Stimulated activated CD4-positive, alpha-beta T cell treated with anti-CD3 and anti-CD28 coated beads, Interleukin-12 subunit alpha, Interleukin-12 subunit beta, amount 100 ng/mL, for 24 hours (primary cell): ENCODE measurements around the gene COMT.
A peak's percentile ranks its signal among the peaks of the same experiment; 100 is the strongest.
"Not testable (repeated sequence)": the region's sequence is repeated elsewhere in the genome, so short reads cannot be mapped to it uniquely, and the experiment has no call there.

Experiments
- DNase-seq, 2 experiments: peaks; one replicate each; pipeline ENCODE4 v3.0.0-alpha.2; 2020; ENCODE audit warnings: low read depth in 2 of 2

The COMT gene

DNA sequence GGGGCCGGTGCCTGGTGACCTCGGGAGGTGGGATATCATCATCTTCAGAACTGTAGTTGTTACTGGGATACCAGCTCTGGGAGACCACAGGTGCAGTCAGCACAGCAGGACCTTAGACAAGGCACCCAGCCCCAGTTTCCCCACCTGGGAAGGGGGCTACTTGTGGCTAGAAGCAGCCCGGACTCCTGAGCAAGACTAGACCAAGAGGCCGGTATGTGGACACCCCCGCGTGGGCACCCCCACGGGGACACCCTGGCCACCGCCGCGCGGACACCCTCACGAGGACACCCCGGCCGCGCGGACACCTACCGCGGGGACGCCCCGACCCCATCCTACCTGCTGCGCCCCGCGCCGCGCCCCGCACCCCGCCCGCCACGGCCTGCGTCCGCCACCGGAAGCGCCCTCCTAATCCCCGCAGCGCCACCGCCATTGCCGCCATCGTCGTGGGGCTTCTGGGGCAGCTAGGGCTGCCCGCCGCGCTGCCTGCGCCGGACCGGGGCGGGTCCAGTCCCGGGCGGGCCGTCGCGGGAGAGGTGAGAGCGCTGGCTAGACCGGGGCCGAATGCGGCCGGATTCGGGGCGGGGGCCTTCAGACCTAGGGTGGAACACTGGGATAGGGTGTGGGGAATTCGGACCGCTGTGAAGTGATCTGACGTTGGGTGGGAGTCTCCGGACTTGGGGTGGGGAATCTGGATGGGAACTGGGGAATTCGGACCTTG, at the start of gene COMT, which contains the start of gene TXNRD2:
COMT (plus strand) TSS at position 408 of the 718 bp plus-strand sequence. CDS start 20,755 bp downstream, outside the sequence.
TXNRD2 (minus strand) TSS at position 454 of the 718 bp plus-strand sequence; CDS start at position 439, 15 bp downstream.
- peak; percentile 50 to 59 for DNase-seq

DNA sequence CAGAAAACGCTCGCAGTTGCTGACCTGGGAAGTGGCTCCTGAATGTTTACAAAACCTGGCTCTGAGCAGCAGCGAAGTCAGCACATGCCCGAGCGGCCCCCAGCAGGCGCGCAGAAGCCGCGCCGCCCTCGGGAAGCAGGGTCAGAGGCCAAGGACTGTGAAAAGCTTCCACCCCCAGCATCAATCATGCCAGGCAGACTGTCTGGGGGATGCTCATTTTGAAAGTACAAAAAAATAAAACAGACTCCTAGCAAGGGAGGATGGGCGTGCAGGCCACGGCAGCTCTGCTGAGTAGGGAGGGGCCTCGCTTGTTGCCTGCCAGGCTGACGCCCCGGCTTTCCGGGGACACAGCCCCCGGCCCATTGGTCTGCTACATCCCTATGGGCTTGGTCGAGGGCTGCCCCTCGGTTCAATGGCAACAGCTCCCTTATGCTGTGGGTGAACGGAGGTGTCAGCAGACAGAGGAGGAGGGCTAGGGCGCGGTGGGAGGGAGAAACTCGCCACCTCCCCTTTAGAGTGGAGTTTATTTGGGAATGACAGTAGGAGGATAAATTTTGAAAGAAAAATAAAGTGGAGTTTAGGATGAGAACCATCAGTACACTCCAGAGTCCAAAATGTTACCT, 49.2 kb upstream of the COMT start:
- peak; percentile 47 to 52 for DNase-seq

DNA sequence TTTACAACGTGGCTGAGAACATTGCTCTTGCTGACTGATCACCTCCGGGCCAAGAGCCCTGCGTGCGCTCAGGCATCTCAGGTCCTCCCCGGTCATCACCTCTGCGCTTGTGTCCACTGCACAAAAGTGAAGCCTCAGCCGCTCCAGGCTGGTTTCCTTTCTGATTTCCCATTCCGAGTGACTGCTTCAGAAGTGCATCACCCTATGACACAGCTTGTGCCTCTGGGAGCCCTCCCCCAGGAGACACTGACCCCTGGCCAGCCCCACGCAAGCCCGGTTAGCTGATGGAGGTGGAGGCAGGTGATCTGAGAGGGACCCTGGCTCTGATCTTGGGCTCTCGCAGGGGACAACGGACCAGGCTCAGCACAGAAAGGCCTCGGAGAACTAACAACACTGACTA, 48.6 kb upstream of the COMT start:
- DNase-seq, result no peak

DNA sequence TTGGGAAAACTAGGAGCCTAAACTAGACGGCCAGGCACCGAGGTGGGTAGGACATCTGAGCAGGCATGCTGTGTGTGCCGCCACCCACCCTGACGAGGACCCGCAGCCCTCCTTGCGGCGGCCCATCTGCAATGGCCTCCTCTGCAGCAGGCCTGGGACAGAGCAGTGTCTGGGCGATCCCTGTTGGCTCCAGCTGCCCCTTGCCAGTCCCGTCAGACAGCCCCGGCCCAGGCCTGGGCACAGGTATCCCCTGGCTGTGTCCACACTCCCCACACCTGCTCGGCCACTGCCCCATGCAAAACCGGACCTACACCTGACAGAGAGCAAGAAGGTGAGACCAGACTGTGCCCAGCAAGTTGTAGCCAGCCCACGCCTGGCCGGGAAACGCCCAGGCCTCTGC, 48.2 kb upstream of the COMT start:
- DNase-seq, result no peak

DNA sequence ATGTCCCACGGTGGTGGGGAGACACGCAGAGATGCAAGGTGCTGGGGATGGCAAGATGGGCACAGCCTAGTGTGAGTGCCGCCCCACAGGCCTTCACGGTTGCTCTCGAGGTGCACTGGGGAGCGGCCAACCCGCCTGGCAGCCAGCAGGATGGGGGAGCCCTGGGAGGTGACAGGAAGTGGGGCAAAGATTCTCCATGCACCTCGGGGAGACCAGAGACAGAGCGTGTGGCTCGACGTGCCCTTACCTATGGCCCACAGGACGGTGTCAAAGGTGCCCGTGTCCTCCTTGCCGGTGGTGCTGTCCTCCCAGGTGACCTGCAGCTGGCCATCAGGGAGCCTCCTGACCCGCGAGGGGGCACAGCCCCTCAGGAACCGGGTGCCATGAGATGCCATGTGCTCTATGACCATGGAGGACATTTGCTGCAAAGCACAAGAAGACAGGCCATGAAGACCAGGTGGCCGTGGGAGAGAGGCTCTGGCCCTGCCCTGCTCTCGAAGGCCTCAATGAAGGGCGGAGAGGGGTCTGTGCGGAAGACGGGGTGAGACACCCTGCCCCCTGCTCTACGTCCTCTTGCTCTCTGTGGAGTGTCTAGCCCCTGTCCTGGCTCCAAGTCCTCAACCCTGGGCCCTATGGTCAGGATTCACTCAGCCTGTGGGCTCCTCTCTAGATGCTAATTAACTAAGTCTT, 46.3 kb upstream of the COMT start:
- no peak for DNase-seq

DNA sequence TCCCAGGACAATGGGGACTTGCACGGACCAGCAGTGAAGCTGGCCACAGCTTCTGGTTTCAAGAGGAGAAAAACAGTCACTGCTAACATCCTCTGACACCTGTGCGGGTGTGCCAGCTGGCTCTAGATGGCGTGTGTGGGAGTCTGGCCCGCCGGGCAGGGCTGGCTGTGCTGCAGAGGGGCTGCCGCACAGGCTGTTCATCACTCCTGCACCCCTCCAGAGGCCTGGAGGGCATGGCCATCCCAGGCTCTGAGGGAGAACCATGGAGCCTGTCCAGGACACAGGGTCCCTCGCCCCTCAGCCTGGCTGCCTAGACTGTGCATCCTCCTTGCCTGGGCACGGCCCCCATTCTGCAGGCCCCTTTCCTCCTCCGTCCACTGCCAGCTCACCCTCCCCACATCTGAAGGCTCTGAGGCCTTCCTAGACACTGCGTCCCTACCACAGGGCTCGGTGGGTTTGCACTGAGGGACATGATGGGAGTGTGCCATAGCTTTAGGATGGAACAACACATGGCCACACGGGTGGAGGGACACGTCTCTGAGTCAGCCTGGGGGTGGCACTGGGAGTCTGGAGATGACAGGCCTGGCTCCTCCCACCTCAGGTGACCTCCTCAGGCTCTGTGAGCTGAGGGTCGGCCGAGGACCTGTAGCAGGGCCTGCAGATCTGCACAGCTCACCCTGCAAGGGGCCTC, 44.8 kb upstream of the COMT start:
- no peak for DNase-seq

DNA sequence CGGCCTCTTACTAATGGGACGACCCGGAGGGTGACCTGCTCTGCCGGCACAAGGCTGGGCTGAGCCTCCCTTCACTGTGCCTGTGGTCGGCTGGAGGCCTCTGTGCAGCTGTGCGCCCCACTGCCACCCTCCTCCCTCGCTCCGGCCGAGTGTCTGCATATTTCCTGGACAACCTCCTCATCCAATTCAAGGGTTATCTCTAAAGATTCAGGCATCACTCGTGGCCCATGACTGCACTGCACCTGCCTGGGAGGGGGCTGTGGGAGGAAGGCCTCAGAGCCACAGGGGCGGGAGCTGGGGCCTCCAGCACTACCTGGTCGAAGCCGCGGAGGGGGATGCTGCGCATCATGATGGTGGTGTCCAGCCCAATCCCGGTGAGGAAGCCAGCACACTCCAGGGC, 43.8 kb upstream of the COMT start:
- no peak for DNase-seq

DNA sequence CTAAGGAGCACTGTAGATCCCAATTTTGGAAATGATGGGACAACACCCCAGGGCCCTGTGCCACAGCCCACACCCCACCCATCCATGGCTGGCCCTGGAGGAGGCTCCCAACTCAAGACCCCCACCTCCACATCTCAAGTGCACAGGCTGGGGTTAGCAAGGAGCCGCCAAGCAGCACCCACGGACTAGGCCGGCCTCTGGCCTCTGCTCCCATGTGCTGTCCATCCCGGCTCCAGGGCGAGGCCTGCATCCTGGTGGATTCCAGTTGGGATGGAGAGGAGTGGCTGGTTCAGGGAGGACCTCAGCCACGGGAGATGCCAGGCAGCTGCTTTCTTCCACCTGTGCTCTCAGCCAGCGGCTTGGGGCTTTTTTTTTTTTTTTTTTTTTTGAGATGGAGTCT, 43.4 kb upstream of the COMT start:
- no peak for DNase-seq

DNA sequence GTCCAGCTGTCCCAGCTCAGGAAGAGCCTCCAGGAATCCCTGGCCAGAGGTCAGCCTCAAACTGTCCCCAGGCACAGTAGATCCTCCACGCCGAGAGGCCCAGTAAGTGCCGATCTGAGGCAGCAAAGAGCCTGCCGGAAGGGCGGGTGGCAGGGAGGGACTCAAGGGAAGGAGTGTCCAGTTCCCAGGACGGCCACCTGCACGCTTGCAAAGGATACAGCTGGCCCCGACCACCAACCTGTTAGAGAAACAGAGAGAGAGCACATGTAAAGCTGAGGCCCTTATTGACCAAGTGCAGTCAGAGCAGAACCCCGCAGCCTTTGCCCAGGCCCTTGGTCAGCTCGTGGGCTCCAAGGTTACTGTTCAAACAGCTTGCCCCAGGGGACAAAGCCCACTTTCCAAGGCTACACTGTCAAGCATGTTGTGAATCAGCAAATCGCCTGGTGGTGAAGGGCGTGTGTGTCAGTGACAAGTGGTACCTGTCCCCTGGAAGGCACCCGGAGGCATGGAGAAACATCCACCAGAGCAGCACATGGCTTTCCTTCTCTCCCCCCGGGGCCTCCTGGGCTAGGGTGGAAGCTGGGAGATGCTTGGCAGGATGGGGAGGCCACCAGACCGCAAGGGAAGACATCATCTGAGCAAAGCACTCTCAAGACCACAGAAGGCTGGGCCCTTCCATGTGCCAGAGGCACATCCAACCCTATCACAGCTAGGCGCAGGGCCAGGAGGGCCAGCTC, 42.6 kb upstream of the COMT start:
- no peak for DNase-seq

DNA sequence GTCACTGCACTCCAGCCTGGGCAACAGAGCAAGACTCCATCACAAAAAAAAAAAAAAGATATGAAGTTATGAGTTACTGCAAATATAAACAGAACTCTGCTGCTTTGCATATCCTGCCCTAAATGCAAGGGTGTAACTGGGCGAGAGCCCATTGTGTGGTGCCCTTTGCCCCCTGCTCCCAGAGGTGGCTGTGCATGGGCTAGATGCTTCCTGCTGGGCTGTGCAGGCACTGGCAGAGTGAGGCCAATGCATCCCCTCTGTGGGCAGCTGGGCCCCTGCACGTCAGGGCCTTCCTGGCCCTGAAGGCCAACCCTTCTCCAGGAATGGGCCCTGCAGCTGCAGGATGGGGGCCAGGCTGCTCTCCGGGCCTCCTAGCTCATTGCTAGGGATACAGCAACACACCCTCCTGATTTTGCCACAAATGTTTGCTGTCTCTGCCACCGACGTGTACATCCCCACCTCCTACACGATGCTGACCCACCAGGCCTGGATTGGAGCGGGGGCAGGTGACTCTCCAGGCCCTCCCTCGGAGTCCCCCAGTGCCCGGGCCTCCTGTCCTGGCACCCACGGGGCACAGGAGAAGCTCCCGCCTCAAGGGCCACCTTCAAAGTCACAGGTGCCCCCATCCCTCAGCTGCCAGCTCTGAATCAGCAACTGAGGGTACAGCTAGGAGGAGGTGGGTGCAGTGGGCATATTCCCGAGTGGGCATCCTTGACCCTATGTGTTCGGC, 40.7 kb upstream of the COMT start:
- DNase-seq, result no peak

DNA sequence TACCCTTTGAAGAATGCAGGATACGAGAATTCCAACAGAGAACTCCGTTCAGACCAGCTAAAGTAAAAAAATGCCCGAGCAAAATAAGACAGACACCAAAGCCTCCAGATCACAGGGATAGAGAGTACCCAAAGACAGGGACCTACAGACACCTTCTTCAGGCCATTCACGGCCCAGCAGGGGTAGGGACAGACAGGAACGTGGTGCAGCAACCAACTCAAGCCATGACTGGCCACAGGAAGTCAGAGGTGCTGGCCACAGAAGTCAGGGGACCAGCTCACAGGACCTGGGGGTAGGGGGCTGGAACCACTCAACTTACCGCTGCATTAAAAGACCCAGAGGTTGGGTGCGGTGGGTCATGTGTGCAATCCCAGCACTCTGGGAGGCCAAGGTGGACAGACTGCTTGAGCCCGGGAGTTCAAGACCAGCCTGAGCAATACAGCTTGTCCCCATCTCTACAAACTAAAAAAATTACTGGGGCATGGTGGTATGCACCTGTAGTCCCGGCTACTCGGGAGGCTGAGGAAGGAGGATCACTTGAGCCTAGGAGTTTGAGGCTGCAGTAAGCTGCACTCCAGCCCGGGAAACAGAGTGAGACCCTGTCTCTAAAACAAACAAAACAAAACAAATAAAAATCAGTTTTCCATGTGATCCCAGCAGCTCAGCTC, 39.9 kb upstream of the COMT start:
- no peak for DNase-seq

DNA sequence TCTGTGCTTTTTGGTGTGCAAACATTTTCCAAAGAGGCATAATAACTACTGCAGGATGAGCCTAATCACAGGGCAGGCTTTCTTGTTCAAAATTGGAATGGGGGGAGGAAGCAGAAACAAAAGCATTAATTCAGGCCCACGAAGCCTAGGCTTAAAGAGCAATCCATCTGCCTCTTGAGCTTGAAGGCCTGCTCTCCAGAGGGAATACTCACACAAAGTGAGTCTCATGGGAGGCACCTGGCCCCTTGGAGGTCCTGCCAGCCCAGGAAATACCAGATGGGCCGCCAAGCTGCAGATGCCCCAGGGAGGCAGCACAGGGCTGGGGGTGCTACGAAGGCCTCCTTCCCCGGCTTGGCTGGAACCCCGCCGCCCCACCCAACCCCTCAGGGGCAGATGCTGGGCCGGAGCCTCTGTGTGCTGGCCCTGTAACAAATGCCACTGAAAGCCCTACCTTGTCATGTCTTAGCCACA, 39.3 kb upstream of the COMT start:
- no peak for DNase-seq

DNA sequence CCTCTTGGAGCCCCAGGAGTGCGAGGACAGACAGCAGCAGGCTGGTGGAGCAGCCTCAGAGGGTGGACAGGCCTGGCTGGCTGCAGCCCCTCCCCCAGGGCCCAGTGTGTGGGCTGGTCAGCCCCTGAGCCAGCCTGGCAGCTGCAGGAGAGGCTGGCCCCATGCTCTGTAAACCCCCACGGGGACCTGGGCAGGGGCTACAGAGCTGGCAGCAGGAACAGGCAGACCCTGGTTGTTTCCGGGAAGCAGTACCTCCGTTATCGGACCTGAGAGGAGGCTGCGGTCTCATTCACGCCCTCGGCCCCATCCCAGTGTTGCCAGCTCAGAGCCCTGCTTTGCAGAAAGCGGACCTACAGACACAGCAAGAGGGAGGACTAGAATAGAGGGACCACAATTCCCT, 38.5 kb upstream of the COMT start:
- no peak for DNase-seq

DNA sequence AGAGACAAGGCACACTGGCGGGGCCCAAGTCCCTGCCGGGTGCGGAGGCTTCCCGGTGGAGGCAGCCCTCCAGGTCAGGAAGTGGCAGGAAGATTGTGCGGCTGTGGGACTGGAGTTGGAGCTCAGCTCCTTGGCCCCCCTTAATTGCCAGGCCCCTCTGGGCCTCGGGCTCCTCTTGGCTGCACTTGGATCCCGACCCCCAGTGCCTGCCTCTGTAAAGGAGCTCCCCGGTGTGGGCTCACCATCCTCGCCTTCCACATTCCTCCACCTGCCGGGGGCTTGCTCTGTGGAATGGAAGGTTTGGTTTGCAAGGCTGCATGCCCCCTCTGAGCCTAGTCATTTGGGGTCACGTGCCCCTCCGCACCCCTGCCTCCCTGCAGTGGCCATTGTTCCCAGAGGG, 38.1 kb upstream of the COMT start:
- DNase-seq, result no peak

DNA sequence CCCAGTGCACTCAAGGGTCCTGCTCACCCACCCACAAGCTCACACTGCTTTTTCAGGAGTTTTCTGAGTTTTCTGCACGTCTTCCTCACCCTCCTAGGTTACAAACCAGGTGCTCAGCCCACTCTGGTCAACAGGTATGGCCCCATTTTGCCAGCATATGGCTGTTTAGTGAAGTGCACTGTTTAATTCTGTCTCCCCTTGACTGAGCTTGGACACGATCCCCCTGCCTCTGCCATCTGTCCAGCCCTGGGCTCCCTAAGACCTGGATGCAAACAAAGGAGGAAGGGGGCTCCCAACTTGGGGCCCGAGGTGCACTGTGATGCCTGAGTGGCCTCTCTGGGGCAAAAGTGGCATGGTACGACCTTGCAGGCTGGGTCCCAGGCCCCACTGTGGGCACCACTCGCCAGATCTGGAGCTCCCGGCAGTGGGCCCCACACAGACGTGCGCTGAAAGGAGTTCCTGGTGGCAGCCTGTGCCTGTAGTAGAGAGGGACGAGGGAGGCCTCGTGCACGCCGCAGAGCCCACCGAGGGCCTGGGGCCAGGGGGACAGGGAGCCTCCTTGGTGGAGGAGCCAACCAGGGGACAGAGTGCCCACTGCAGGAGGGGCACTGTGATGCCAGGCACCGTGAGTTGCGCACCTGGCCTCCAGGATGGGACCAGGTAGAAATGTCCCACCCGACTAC, 37.3 kb upstream of the COMT start:
- no peak for DNase-seq

DNA sequence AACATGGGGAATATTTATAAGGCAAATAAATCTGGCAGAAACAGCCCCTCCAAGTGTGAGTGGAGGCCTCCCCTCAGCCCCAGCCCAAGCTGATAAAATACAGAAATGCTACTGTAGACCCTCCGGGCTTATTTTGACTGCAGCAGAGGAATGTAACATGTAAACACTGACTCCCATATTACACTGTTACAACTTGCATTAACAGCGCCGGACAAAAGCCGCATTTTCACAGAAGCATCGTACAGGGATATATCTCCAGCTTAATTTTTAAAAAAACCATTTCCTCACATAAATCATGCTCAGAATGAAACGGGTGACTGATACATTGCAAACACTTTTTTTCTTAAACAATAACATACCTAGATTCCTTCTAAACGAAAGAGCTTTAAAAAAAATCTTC, 36.6 kb upstream of the COMT start:
- no peak for DNase-seq

DNA sequence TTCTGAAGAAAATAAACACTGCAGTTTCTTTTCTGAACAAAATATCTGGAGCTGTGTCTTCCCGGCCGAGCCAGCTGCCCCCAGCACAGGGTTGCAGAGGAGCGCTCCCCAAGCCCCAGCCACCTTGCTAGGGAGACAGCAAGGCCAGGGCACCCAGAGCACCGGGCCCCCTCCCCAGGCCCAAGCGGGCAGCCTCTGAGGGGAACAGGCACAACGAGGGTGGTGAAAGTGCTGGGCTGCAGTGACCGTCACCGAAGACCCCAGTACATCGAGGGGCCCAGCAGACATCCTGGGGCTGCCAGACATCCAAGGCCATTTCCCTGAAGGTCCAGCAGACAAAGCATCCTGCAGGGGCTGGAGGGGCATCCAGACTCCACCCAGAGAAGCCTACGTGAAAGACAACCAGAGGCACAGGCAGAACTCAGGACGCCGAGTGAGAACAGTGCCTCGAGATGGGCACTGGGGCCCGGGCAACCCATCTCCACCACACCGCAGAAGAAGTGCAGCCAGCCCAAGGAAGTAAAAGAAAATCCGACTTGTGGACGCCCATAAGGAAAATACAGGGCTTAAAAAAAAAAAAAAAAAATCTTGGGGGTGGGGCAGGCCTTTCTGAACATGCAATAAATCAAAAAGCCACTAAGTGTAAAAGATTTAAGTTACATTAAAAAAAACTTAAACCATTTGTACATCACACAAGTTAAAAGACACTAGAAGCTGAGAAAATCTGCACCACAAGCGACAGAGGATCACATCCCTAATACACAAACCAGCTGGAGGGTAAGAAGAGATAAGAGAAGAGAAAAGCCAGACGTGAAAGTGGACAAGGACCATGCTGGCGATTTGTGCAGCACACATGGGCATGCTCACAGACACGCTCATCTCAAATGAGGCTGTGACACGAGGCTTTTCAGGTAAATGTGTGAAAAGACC, 36.0 kb upstream of the COMT start:
- DNase-seq, result no peak

DNA sequence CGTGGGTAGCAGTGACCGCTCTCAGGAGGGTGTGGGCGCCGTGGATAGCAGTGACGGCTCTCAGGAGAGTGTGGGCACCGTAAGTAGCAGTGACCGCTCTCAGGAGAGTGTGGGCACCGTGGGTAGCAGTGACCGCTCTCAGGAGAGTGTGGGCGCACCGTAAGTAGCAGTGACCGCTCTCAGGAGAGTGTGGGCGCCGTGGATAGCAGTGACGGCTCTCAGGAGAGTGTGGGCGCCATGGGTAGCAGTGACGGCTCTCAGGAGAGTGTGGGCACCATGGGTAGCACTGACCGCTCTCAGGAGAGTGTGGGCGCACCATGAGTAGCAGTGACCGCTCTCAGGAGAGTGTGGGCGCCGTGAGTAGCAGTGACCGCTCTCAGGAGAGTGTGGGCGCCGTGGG, 34.7 kb upstream of the COMT start:
- not testable (repeated sequence) for DNase-seq

DNA sequence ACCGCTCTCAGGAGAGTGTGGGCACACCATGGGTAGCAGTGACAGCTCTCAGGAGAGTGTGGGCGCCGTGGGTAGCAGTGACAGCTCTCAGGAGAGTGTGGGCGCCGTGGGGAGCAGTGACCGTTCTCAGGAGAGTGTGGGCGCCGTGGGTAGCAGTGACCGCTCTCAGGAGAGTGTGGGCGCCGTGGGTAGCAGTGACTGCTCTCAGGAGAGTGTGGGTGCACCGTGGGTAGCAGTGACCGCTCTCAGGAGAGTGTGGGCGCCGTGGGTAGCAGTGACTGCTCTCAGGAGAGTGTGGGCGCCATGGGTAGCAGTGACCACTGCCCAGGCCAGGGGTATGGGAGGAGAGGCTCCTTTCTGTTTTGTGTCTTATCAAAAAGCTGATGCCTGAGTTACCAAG, 33.7 kb upstream of the COMT start:
- not testable (repeated sequence) for DNase-seq
